ENCODE results near the gene RALY.

The RALY gene

GRCh38 chr20:34052414-34052813 lies 58.7 kb downstream of the RALY start:
- no peak for DNase-seq

GRCh38 chr20:34055290-34055689 lies 61.6 kb downstream of the RALY start:
- no peak for DNase-seq

- DNase-seq, result no peak
Measured at GRCh38 chr20:34058831-34059230, 65.1 kb downstream of the RALY start.

- DNase-seq, result no peak
Measured at GRCh38 chr20:34060970-34061369, 67.3 kb downstream of the RALY start.

- DNase-seq, result no peak
Measured at GRCh38 chr20:34061695-34062094, 68.0 kb downstream of the RALY start.

GRCh38 chr20:34062570-34063482 lies 69.1 kb downstream of the RALY start:
- DNase-seq, result no peak

GRCh38 chr20:34064286-34064685 lies 70.6 kb downstream of the RALY start:
- no peak for DNase-seq

GRCh38 chr20:34065260-34065659 lies 71.5 kb downstream of the RALY start:
- DNase-seq, result no peak

GRCh38 chr20:34066476-34067090 lies 72.9 kb downstream of the RALY start:
- DNase-seq, result no peak

GRCh38 chr20:34068001-34068400 lies 74.3 kb downstream of the RALY start:
- DNase-seq, result no peak

GRCh38 chr20:34069341-34070078 lies 75.8 kb downstream of the RALY start:
- peak; percentile 56 for DNase-seq

- DNase-seq, result no peak
Measured at GRCh38 chr20:34070079-34070439, 76.3 kb downstream of the RALY start.

- no peak for DNase-seq
Measured at GRCh38 chr20:34070859-34071258, 77.1 kb downstream of the RALY start.

- no peak for DNase-seq
Measured at GRCh38 chr20:34072076-34072475, 78.4 kb downstream of the RALY start.

GRCh38 chr20:34072778-34073177 lies 79.1 kb downstream of the RALY start:
- no peak for DNase-seq

- DNase-seq, result no peak
Measured at GRCh38 chr20:34074101-34074760, 80.5 kb downstream of the RALY start.

- DNase-seq, result no peak
Measured at GRCh38 chr20:34075647-34076046, 81.9 kb downstream of the RALY start.

- DNase-seq, result no peak
Measured at GRCh38 chr20:34076952-34077351, 83.2 kb downstream of the RALY start.

- no peak for DNase-seq
Measured at GRCh38 chr20:34078540-34078939, 84.8 kb downstream of the RALY start.

GRCh38 chr20:34079818-34080217 lies 86.1 kb downstream of the RALY start:
- no peak for DNase-seq

- no peak for DNase-seq
Measured at GRCh38 chr20:34082232-34082887, 88.6 kb downstream of the RALY start.

- no peak for DNase-seq
Measured at GRCh38 chr20:34083137-34083536, 89.4 kb downstream of the RALY start.

GRCh38 chr20:34083781-34084180 lies 90.1 kb downstream of the RALY start:
- DNase-seq, result no peak
